Fibroblast of lung (primary cell): ENCODE data around the gene JARID2.

Experiments
- EZH2 ChIP-seq: IDR thresholded peaks from 2 replicates; pipeline ENCODE4 v1.5.1; 2012; ENCODE audit warnings: low read length, control low read depth, mild to moderate bottlenecking; ENCODE audit errors: missing control alignments
- TF ChIP-seq, protein P1 (sequence below), 2 donors: IDR thresholded peaks in 1 of 2; conservative IDR thresholded peaks in 1 of 2; 1 replicate in 1 of 2; 2 replicates in 1 of 2; pipeline ENCODE4 v1.5.1; 2011 to 2012; ENCODE audit warnings: low read length in 2 of 2, control low read depth in 1 of 2, inconsistent platforms in 1 of 2, low read depth in 1 of 2, mild to moderate bottlenecking in 1 of 2

DNA sequence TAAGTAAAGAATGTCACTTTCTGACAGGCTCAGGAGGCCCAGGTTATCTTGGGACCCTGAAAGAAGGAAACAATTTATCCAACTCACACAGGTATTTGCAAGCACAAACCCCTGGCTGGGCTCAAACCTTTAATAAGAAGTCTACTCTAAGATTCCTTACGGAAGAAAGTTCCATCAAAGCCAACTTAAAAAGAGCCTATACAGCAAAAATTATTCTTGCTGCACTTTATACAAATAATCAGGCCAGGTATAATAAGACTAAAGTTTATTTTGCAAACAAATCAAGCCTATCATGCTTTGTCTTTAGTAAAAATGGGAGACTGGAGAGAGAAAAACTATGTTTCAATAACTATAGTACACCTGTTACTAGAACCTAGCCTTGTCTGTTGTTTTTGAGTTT is 314.8 kb downstream of the JARID2 start:
- TF ChIP-seq, protein P1, sequence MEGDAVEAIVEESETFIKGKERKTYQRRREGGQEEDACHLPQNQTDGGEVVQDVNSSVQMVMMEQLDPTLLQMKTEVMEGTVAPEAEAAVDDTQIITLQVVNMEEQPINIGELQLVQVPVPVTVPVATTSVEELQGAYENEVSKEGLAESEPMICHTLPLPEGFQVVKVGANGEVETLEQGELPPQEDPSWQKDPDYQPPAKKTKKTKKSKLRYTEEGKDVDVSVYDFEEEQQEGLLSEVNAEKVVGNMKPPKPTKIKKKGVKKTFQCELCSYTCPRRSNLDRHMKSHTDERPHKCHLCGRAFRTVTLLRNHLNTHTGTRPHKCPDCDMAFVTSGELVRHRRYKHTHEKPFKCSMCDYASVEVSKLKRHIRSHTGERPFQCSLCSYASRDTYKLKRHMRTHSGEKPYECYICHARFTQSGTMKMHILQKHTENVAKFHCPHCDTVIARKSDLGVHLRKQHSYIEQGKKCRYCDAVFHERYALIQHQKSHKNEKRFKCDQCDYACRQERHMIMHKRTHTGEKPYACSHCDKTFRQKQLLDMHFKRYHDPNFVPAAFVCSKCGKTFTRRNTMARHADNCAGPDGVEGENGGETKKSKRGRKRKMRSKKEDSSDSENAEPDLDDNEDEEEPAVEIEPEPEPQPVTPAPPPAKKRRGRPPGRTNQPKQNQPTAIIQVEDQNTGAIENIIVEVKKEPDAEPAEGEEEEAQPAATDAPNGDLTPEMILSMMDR (conservative IDR thresholded peaks at IDR 0.05 in 1 of 2, IDR thresholded peaks at IDR 0.05 in 1 of 2; ENCODE audit: low read depth in 1 of 2, low read length in 2 of 2): no peak
- no peak for TF ChIP-seq EZH2
